Body of pancreas (tissue), 4 donors: ENCODE measurements around the gene ITK. TPM values are rescaled to one million over a fixed set of nuclear protein-coding genes. Genes with fewer than 3 reads are reported as not detected.
A peak's percentile ranks its signal among the peaks of the same experiment; 100 is the strongest.

Experiments
- ATAC-seq: fragments of 150-250 bp; one replicate; pipeline ENCODE4 v1.9.1; 2016
- DNase-seq, 4 donors: peaks; one replicate each; pipeline ENCODE4 v3.0.0-alpha.2; 2019
- H3K27ac ChIP-seq, 4 donors: fragments of 200-600 bp; sonication (generic); 1 replicate in 3 of 4; 2 replicates in 1 of 4; pipeline versions ENCODE4 v1.5.1 to v1.6.1; 2016 to 2019; ENCODE audit warnings: mild to moderate bottlenecking in 1 of 4, mixed read lengths in 1 of 4, moderate library complexity in 1 of 4
- H3K27me3 ChIP-seq, 2 donors: fragments of 200-600 bp; sonication (generic); one replicate each; pipeline ENCODE4 v1.6.0; 2016; ENCODE audit warnings: mild to moderate bottlenecking in 1 of 2
- H3K36me3 ChIP-seq, 2 donors: fragments of 200-600 bp; sonication (generic); replicated peaks in 1 of 2; 2 replicates each; pipeline ENCODE4 v1.5.1; 2016; ENCODE audit warnings: low read depth in 2 of 2; ENCODE audit not compliant: insufficient read depth in 1 of 2
- H3K4me1 ChIP-seq: fragments of 200-600 bp; sonication (generic); one replicate; pipeline ENCODE4 v1.6.0; 2016
- H3K4me3 ChIP-seq, 2 donors: fragments of 200-600 bp; sonication (generic); 1 replicate in 1 of 2; 2 replicates in 1 of 2; pipeline ENCODE4 v1.5.1; 2016 to 2019
- H3K9me3 ChIP-seq, 3 donors: fragments of 200-600 bp; sonication (generic); 1 replicate in 2 of 3; 2 replicates in 1 of 3; pipeline ENCODE4 v1.5.1; 2016
- CTCF ChIP-seq, 7 experiments: fragments of 450-650 bp in 4 of 7; fragments of 200-600 bp in 3 of 7; sonication (generic) in 3 of 7; IDR thresholded peaks; one replicate each; pipeline ENCODE4 v1.5.1; 2016 to 2019; ENCODE audit warnings: antibody characterized with exemption in 7 of 7
- POLR2A ChIP-seq, 3 donors: fragments of 450-650 bp; IDR thresholded peaks; one replicate each; pipeline ENCODE4 v1.6.1; 2016; ENCODE audit warnings: antibody characterized with exemption in 3 of 3, mild to moderate bottlenecking in 2 of 3
- WGBS, 2 donors: methylation state at CpG; one replicate each; pipeline ENCODE4 v1.1.5; 2017; 5-methylcytosine and 5-hydroxymethylcytosine counted together
- intact Hi-C: fragments of 100-400 bp; cut with DNase I; formaldehyde crosslinking; loops from one replicate; pipeline ENCODE4 v1.15.1; 2023
- total RNA-seq, 2 donors: library from RNA; depleted of rRNA; stranded (reverse); fragments of >200 nt; gene quantifications; one replicate each; pipeline ENCODE4 v1.1.0, GENCODE V29; 2016

Gene ITK
- total RNA-seq, 2 donors from 2014 or later = 0.78 to 2.6 TPM

- ATAC-seq = no peak
- peaks cover 3% of the 10 kb centered on the region for H3K4me1 ChIP-seq
- intact Hi-C loops = no loop called here
- WGBS, 2 donors = 61% methylated on average over 12 of the region's 12 CpGs
- H3K27me3 ChIP-seq = no peaks in the 10 kb centered on the region
- TF ChIP-seq POLR2A (IDR thresholded peaks at IDR 0.05) (no peak), CTCF (IDR thresholded peaks at IDR 0.05) (no peak)
- no peaks in the 10 kb centered on the region for H3K36me3 ChIP-seq
- no peak overlapping the region for H3K27ac ChIP-seq
- no peak overlapping the region for H3K4me3 ChIP-seq
- DNase-seq = peak in 3 of 4 donors; percentile 16 to 42 (median 25)
- no peaks in the 10 kb centered on the region for H3K9me3 ChIP-seq
These were observed 91.2 kb downstream of the ITK start for GRCh38 chr5:157271740-157272271.

- no peaks in the 10 kb centered on the region for H3K27me3 ChIP-seq
- H3K4me1 ChIP-seq = no peaks in the 10 kb centered on the region
- no peaks in the 10 kb centered on the region for H3K9me3 ChIP-seq
- H3K36me3 ChIP-seq = no peaks in the 10 kb centered on the region
- intact Hi-C loops = no loop called here
- H3K4me3 ChIP-seq = no peak overlapping the region
- DNase-seq = no peak
- no peak overlapping the region for H3K27ac ChIP-seq
- WGBS, 2 donors = 53 to 78% methylated on average over 1 of the region's 1 CpG
- ATAC-seq = no peak
- TF ChIP-seq CTCF (IDR thresholded peaks at IDR 0.05) (no peak), POLR2A (IDR thresholded peaks at IDR 0.05) (no peak)
These were observed 92.5 kb downstream of the ITK start for GRCh38 chr5:157273131-157273556.

- H3K4me3 ChIP-seq = no peak overlapping the region
- intact Hi-C loops = no loop called here
- WGBS, 2 donors = 96 to 100% methylated on average over 1 of the region's 1 CpG
- DNase-seq (no peak), ATAC-seq (no peak)
- H3K36me3 ChIP-seq = no peaks in the 10 kb centered on the region
- TF ChIP-seq CTCF (IDR thresholded peaks at IDR 0.05) (no peak), POLR2A (IDR thresholded peaks at IDR 0.05) (no peak)
- no peak overlapping the region for H3K27ac ChIP-seq
- H3K9me3 ChIP-seq = no peaks in the 10 kb centered on the region
- H3K4me1 ChIP-seq = no peaks in the 10 kb centered on the region
- no peaks in the 10 kb centered on the region for H3K27me3 ChIP-seq
These were observed 94.8 kb downstream of the ITK start for GRCh38 chr5:157275403-157275802.

GRCh38 chr5:157278319-157279037, 97.8 kb downstream of the ITK start:
- WGBS, 2 donors = 86 to 95% methylated on average over 2 of the region's 2 CpGs
- Histone ChIP-seq H3K9me3 (no peaks in the 10 kb centered on the region), H3K27ac (no peak overlapping the region), H3K4me1 (no peaks in the 10 kb centered on the region), H3K27me3 (no peaks in the 10 kb centered on the region), H3K36me3 (no peaks in the 10 kb centered on the region), H3K4me3 (no peak overlapping the region)
- TF ChIP-seq CTCF (IDR thresholded peaks at IDR 0.05) = no peak
- TF ChIP-seq POLR2A (IDR thresholded peaks at IDR 0.05) = no peak
- intact Hi-C loops = no loop called here
- DNase-seq (no peak), ATAC-seq (no peak)
